Measurements from ENCODE around the gene APOC3. TPM values are rescaled to one million over a fixed set of nuclear protein-coding genes. Genes with fewer than 3 reads are reported as not detected.

The APOC3 gene
- total and polyA plus RNA-seq, 4 donors: 0.14 to 2.3 TPM; not detected in 2

DNA sequence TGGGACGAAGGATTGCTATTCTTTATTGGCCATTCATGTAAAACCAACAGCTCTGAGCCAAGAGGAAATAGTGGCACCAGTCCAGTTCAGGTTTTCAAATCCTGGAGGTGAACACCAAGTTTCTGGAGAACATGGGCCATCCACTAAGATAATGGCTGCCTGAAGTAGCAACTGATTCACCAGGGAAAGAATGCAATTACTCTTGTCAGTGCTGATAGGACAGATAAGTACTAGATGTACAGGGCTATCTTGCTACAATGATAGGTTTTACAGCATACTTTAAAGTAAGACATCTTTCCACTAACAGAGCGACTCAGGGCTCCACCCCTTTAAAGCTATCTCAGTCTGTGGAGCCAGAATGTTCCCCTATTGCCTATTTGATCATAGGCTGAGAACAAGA, 44.5 kb downstream of the APOC3 start:
- Histone ChIP-seq H3K9me3 (ENCODE audit: control insufficient read depth in 4 of 4, insufficient read depth in 3 of 4, low read length in 3 of 4) (no peaks in the 10 kb centered on the region), H3K9ac (ENCODE audit: insufficient read depth in 1 of 2, low read length in 2 of 2) (no peak overlapping the region), H3K27me3 (ENCODE audit: control insufficient read depth in 3 of 3, insufficient read depth in 3 of 3, low read length in 2 of 3) (no peaks in the 10 kb centered on the region), H3K4me1 (ENCODE audit: control insufficient read depth in 5 of 5, insufficient read depth in 5 of 5, low read length in 5 of 5) (peaks cover 0 to 16% (median 0%) of the 10 kb centered on the region in 5 donors), H3K4me3 (no peak overlapping the region), H3K36me3 (ENCODE audit: control insufficient read depth in 4 of 4, insufficient read depth in 4 of 4, low read length in 4 of 4) (peaks cover 20 to 36% (median 29%) of the 10 kb centered on the region in 4 donors), H3K27ac (ENCODE audit: low read depth in 1 of 2, low read length in 1 of 2) (peak overlapping the region in 1 of 2 donors; percentile 73)
- WGBS, 2 donors: 89 to 95% methylated on average over 2 of the region's 2 CpGs
- TF ChIP-seq, protein P1, sequence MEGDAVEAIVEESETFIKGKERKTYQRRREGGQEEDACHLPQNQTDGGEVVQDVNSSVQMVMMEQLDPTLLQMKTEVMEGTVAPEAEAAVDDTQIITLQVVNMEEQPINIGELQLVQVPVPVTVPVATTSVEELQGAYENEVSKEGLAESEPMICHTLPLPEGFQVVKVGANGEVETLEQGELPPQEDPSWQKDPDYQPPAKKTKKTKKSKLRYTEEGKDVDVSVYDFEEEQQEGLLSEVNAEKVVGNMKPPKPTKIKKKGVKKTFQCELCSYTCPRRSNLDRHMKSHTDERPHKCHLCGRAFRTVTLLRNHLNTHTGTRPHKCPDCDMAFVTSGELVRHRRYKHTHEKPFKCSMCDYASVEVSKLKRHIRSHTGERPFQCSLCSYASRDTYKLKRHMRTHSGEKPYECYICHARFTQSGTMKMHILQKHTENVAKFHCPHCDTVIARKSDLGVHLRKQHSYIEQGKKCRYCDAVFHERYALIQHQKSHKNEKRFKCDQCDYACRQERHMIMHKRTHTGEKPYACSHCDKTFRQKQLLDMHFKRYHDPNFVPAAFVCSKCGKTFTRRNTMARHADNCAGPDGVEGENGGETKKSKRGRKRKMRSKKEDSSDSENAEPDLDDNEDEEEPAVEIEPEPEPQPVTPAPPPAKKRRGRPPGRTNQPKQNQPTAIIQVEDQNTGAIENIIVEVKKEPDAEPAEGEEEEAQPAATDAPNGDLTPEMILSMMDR (IDR thresholded peaks at IDR 0.05; ENCODE audit: control extremely low read depth, extremely low read depth): no peak
- no peak for ATAC-seq (ENCODE audit: insufficient read depth, low FRiP score)
- no peak for DNase-seq

DNA sequence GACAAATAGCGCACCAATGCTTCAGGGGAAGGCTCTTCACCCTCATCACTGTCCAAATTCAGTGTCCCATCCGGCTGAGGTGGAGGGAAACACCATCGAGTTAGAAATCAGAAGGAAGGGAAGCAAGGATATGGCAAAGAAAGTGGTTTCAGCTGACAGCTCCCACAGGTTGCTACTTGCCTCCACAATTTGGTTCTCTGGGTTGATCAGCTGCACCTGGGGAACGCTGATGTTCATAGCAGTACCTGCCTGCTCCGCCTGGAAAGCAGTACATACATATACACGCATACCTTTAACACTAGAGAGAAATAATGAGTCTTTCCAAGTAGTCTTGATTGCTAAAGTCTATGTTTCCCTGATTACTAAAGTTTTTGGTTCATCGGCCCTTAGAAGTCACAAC, 45.5 kb downstream of the APOC3 start:
- 96 to 97% methylated on average over 7 of the region's 7 CpGs for WGBS, 2 donors
- ATAC-seq (ENCODE audit: insufficient read depth, low FRiP score): no peak
- Histone ChIP-seq H3K9me3 (ENCODE audit: control insufficient read depth in 4 of 4, insufficient read depth in 3 of 4, low read length in 3 of 4) (no peaks in the 10 kb centered on the region), H3K27me3 (ENCODE audit: control insufficient read depth in 3 of 3, insufficient read depth in 3 of 3, low read length in 2 of 3) (no peaks in the 10 kb centered on the region), H3K36me3 (ENCODE audit: control insufficient read depth in 4 of 4, insufficient read depth in 4 of 4, low read length in 4 of 4) (peaks cover 14 to 33% (median 23%) of the 10 kb centered on the region in 4 donors), H3K27ac (ENCODE audit: low read depth in 1 of 2, low read length in 1 of 2) (peak overlapping the region; percentile 33 to 73), H3K4me3 (no peak overlapping the region), H3K9ac (ENCODE audit: insufficient read depth in 1 of 2, low read length in 2 of 2) (no peak overlapping the region), H3K4me1 (ENCODE audit: control insufficient read depth in 5 of 5, insufficient read depth in 5 of 5, low read length in 5 of 5) (peaks cover 0 to 16% (median under 1%) of the 10 kb centered on the region in 5 donors)
- DNase-seq: no peak
- TF ChIP-seq, protein P1 (IDR thresholded peaks at IDR 0.05; ENCODE audit: control extremely low read depth, extremely low read depth): no peak

DNA sequence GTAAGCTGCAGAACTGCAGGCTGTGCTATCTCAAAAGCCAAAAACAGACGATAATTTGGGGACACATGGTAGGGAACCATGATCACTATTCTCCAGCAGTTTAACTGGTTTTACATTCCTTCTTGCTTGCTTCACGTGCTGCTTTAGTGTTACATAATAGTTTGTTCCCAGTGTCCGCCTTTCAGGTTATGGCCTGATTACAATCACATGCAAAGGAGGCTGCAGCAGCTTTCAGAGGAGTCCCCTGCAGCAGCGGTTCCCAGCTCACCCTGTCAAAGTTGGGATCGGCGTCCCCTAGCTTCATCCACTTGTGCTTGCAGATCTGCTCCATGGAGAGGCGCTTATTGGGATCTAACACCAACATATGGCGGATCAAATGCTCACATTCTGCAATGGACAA, 46.9 kb downstream of the APOC3 start:
- DNase-seq: no peak
- H3K36me3 ChIP-seq (ENCODE audit: control insufficient read depth in 4 of 4, insufficient read depth in 4 of 4, low read length in 4 of 4): peaks cover 16 to 29% (median 18%) of the 10 kb centered on the region in 4 donors

More for the DNA sequence above, 46.9 kb downstream of the APOC3 start:
- H3K9ac ChIP-seq (ENCODE audit: insufficient read depth in 1 of 2, low read length in 2 of 2): no peak overlapping the region
- WGBS, 2 donors: 79 to 89% methylated on average over 8 of the region's 8 CpGs
- no peak for ATAC-seq (ENCODE audit: insufficient read depth, low FRiP score)
- H3K4me1 ChIP-seq (ENCODE audit: control insufficient read depth in 5 of 5, insufficient read depth in 5 of 5, low read length in 5 of 5): peaks cover 0 to 11% (median 2%) of the 10 kb centered on the region in 5 donors
- H3K27ac ChIP-seq (ENCODE audit: low read depth in 1 of 2, low read length in 1 of 2): no peak overlapping the region
- TF ChIP-seq, protein P1 (IDR thresholded peaks at IDR 0.05; ENCODE audit: control extremely low read depth, extremely low read depth): no peak
- no peaks in the 10 kb centered on the region for H3K27me3 ChIP-seq (ENCODE audit: control insufficient read depth in 3 of 3, insufficient read depth in 3 of 3, low read length in 2 of 3)
- H3K4me3 ChIP-seq: no peak overlapping the region
- no peaks in the 10 kb centered on the region for H3K9me3 ChIP-seq (ENCODE audit: control insufficient read depth in 4 of 4, insufficient read depth in 3 of 4, low read length in 3 of 4)

All from lung (tissue), 12 donors.